ENCODE data around the gene PCGF1. TPM values are rescaled to one million over a fixed set of nuclear protein-coding genes. Genes with fewer than 3 reads are reported as not detected.

PCGF1 gene
- total and polyA plus RNA-seq, 2 of the 13 experiments (the other 11 are each of a cell fraction or from before 2014, with no cell fraction given), result 20.4 to 22.6 TPM

DNA sequence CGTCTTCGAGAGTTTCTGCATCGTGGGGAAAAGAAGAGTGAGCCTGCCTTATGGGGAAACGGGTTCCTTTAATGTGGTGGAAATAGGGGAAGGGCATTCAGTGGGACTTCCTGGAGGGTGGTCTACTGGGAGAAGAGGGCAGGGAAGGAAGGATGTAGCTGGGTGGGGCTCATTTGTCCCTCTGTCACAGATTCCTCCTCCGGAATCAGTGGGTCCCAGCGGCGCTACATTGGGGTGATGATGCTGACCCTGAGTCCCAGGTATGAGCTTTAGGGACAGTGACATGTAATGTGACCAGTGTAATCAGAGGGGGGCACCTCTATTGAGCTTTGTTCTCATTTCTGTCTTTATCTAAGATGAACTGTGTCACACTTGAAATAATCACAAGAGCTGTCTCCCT lies 24.2 kb upstream of the PCGF1 start:
- Histone ChIP-seq H3K9me3 (ENCODE audit: low read length) (no peaks in the 10 kb centered on the region), H4K20me1 (ENCODE audit: insufficient read depth, low read length) (no peaks in the 10 kb centered on the region), H3K79me2 (ENCODE audit: insufficient read depth, low read length) (peaks cover 30% of the 10 kb centered on the region), H3K27me3 (ENCODE audit: control insufficient read depth in 1 of 2, insufficient read depth in 2 of 2, low read length in 2 of 2) (peaks cover 4 to 9% of the 10 kb centered on the region in 2 experiments; a peak in 3 of 5 replicates), H3K9ac (ENCODE audit: insufficient read depth, low read depth, low read length) (no peak overlapping the region), H2AFZ (ENCODE audit: low read length) (no peak overlapping the region), H3K36me3 (replicated peaks in 1 of 2; ENCODE audit: control insufficient read depth in 1 of 2, insufficient read depth in 2 of 2, low read length in 2 of 2) (peaks cover 15 to 29% of the 10 kb centered on the region in 2 experiments), H3K27ac (ENCODE audit: extremely low read length, insufficient read depth, low read length) (no peak overlapping the region), H3K4me2 (ENCODE audit: low read depth, low read length) (no peak overlapping the region), H3K4me3 (replicated peaks in 1 of 3; ENCODE audit: insufficient read depth in 1 of 3, low read depth in 2 of 3, low read length in 3 of 3) (no peak overlapping the region), H3K4me1 (ENCODE audit: insufficient read depth, low read length) (peaks cover 38% of the 10 kb centered on the region)
- DNase-seq (ENCODE audit: low spot score) (no peak), FAIRE-seq (no peak), ATAC-seq (no peak)
- in situ Hi-C loops (cut with HindIII; ENCODE audit: extremely low pct_ligation_motif_present, low pct_unique_long_range_greater_than_20kb), result no loop called here
- TF ChIP-seq, protein P1, sequence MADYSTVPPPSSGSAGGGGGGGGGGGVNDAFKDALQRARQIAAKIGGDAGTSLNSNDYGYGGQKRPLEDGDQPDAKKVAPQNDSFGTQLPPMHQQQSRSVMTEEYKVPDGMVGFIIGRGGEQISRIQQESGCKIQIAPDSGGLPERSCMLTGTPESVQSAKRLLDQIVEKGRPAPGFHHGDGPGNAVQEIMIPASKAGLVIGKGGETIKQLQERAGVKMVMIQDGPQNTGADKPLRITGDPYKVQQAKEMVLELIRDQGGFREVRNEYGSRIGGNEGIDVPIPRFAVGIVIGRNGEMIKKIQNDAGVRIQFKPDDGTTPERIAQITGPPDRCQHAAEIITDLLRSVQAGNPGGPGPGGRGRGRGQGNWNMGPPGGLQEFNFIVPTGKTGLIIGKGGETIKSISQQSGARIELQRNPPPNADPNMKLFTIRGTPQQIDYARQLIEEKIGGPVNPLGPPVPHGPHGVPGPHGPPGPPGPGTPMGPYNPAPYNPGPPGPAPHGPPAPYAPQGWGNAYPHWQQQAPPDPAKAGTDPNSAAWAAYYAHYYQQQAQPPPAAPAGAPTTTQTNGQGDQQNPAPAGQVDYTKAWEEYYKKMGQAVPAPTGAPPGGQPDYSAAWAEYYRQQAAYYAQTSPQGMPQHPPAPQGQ (CRISPR knock-in tag; IDR thresholded peaks at IDR 0.05; ENCODE audit: borderline replicate concordance), result no peak
- TF ChIP-seq NFKBIZ (CRISPR knock-in tag; IDR thresholded peaks at IDR 0.05), result no peak
- no peak for TF ChIP-seq NFE2 (CRISPR knock-in tag; IDR thresholded peaks at IDR 0.05)
- TF ChIP-seq POLR2G (IDR thresholded peaks at IDR 0.05; ENCODE audit: low read depth, low read length), result no peak
- TF ChIP-seq ZNF232 (CRISPR knock-in tag; IDR thresholded peaks at IDR 0.05; ENCODE audit: borderline replicate concordance), result no peak
- TF ChIP-seq XRCC5 (optimal IDR thresholded peaks at IDR 0.05; ENCODE audit: low read length), result no peak
- ChIA-PET POLR2A (interaction anchor here (0.7 to 5.9 kb wide), 6 partner anchors 23 to 74 kb away, joined by 3 to 76 read pairs (median 12); partner anchors contain the start of genes CCDC142, LBX2, PCGF1 and TTC31), CTCF (ENCODE audit: low intra/inter-chr PET ratio, low total read pairs) (interaction anchor here (1.2 to 2.4 kb wide), 5 partner anchors 25 to 282 kb away, joined by 4 to 19 read pairs (median 5); partner anchors contain the start of genes CCDC142, PCGF1 and TTC31)
- intact Hi-C loops (cut with micrococcal nuclease; ENCODE audit: unreplicated experiment), result loop anchor here (1.0 kb wide), 1 partner anchor 198 kb away; no protein-coding TSS in a partner anchor
- no TSS peak for BruUV-seq (replicated peaks)
- WGBS (ENCODE audit: low lambda C conversion rate), result 99% methylated on average over 7 of the region's 7 CpGs
